HepG2 (cell line): ENCODE measurements around the gene CBLC. TPM values are rescaled to one million over a fixed set of nuclear protein-coding genes. Genes with fewer than 3 reads are reported as not detected.
A peak's percentile ranks its signal among the peaks of the same experiment; 100 is the strongest.

Experiments
- ARNT ChIP-seq: fragments of 450-650 bp; IDR thresholded peaks from 2 replicates; pipeline ENCODE4 v1.6.1; 2017
- GFI1 ChIP-seq: sonication (generic); formaldehyde crosslinking; IDR thresholded peaks from 2 replicates; pipeline ENCODE4 v1.5.0; 2020; ENCODE audit warnings: missing genetic modification reagents, mild to moderate bottlenecking, borderline replicate concordance
- HOXA9 ChIP-seq: sonication (generic); formaldehyde crosslinking; IDR thresholded peaks from 2 replicates; pipeline ENCODE4 v1.8.1; 2022; ENCODE audit warnings: missing genetic modification reagents, mild to moderate bottlenecking, moderate library complexity, borderline replicate concordance
- MXI1 ChIP-seq: IDR thresholded peaks from 3 replicates; pipeline ENCODE4 v1.6.1; 2012; ENCODE audit warnings: low read depth, low read length, inconsistent platforms, borderline replicate concordance
- PHB2 ChIP-seq: fragments of 450-650 bp; IDR thresholded peaks from 2 replicates; pipeline ENCODE4 v1.6.1; 2018; ENCODE audit not compliant: partially characterized antibody
- PHF5A ChIP-seq: IDR thresholded peaks from one replicate; pipeline ENCODE4 v1.6.1; 2018; ENCODE audit warnings: low read depth, missing genetic modification reagents; ENCODE audit not compliant: unreplicated experiment
- POLR2A ChIP-seq, 2 experiments: IDR thresholded peaks; 2 replicates each; pipeline ENCODE4 v1.6.1; 2011; ENCODE audit warnings: low read depth in 2 of 2, low read length in 2 of 2, mild to moderate bottlenecking in 1 of 2, moderate library complexity in 1 of 2; ENCODE audit not compliant: insufficient read depth in 1 of 2
- RARG ChIP-seq: sonication (generic); formaldehyde crosslinking; IDR thresholded peaks from 2 replicates; pipeline ENCODE4 v1.4.0; 2020; ENCODE audit warnings: low read depth, mild to moderate bottlenecking, missing genetic modification reagents
- RNF2 ChIP-seq: fragments of 450-650 bp; conservative IDR thresholded peaks from 2 replicates; pipeline ENCODE4 v1.6.1; 2016; ENCODE audit warnings: low read depth
- SRSF9 ChIP-seq: fragments of 200-400 bp; formaldehyde crosslinking; IDR thresholded peaks from 2 replicates; pipeline ENCODE4 v1.6.1; 2018; ENCODE audit warnings: borderline replicate concordance, mild to moderate bottlenecking, low read depth, low read length; ENCODE audit not compliant: insufficient read depth, poor library complexity, severe bottlenecking
- TEAD3 ChIP-seq: optimal IDR thresholded peaks from 2 replicates; pipeline ENCODE3; 2016; ENCODE audit warnings: borderline replicate concordance
- TOE1 ChIP-seq: sonication (generic); formaldehyde crosslinking; IDR thresholded peaks from 2 replicates; pipeline ENCODE4 v1.4.0; 2020; ENCODE audit warnings: mild to moderate bottlenecking, missing genetic modification reagents
- ZBTB38 ChIP-seq: sonication (generic); formaldehyde crosslinking; IDR thresholded peaks from 2 replicates; pipeline ENCODE4 v1.5.1; 2020; ENCODE audit warnings: mild to moderate bottlenecking, missing genetic modification reagents
- ZNF232 ChIP-seq: sonication (generic); formaldehyde crosslinking; IDR thresholded peaks from 2 replicates; pipeline ENCODE4 v1.4.0; 2020; ENCODE audit warnings: missing genetic modification reagents, borderline replicate concordance
- ZNF333 ChIP-seq: sonication (generic); formaldehyde crosslinking; IDR thresholded peaks from 2 replicates; pipeline ENCODE4 v1.4.0; 2020; ENCODE audit warnings: mild to moderate bottlenecking, missing genetic modification reagents, borderline replicate concordance
- ZNF382 ChIP-seq: sonication (generic); formaldehyde crosslinking; IDR thresholded peaks from 2 replicates; pipeline ENCODE4 v1.5.0; 2020; ENCODE audit warnings: missing genetic modification reagents, mild to moderate bottlenecking, borderline replicate concordance
- ZNF430 ChIP-seq: sonication (generic); formaldehyde crosslinking; IDR thresholded peaks from 2 replicates; pipeline ENCODE4 v1.9.0; 2021; ENCODE audit warnings: mild to moderate bottlenecking, missing genetic modification reagents
- ZNF468 ChIP-seq: sonication (generic); formaldehyde crosslinking; IDR thresholded peaks from 2 replicates; pipeline ENCODE4 v1.8.0; 2022; ENCODE audit warnings: mild to moderate bottlenecking, moderate library complexity, missing genetic modification reagents
- ZNF543 ChIP-seq: sonication (generic); formaldehyde crosslinking; IDR thresholded peaks from 2 replicates; pipeline ENCODE4 v1.4.0; 2020; ENCODE audit warnings: mild to moderate bottlenecking, missing genetic modification reagents
- ZNF557 ChIP-seq: sonication (generic); formaldehyde crosslinking; IDR thresholded peaks from 2 replicates; pipeline ENCODE4 v1.4.0; 2020; ENCODE audit warnings: missing genetic modification reagents
- ZNF564 ChIP-seq: sonication (generic); formaldehyde crosslinking; IDR thresholded peaks from 2 replicates; pipeline ENCODE4 v1.8.1; 2023; ENCODE audit warnings: mild to moderate bottlenecking, missing genetic modification reagents
- ZNF629 ChIP-seq: sonication (generic); formaldehyde crosslinking; conservative IDR thresholded peaks from 2 replicates; pipeline ENCODE4 v1.5.0; 2020; ENCODE audit warnings: missing genetic modification reagents
- ZNF761 ChIP-seq: sonication (generic); formaldehyde crosslinking; conservative IDR thresholded peaks from 2 replicates; pipeline ENCODE4 v1.4.0; 2020; ENCODE audit warnings: mild to moderate bottlenecking, missing genetic modification reagents
- ZNF790 ChIP-seq: sonication (generic); formaldehyde crosslinking; IDR thresholded peaks from 2 replicates; pipeline ENCODE4 v1.8.0; 2022; ENCODE audit warnings: missing genetic modification reagents, mild to moderate bottlenecking, borderline replicate concordance
- polyA plus RNA-seq, 8 experiments: library from polyadenylated mRNA; depleted of rRNA in 3 of 8; stranded (reverse) in 7 of 8; unstranded in 1 of 8; fragments of >200 nt; fragmentation: Illumina TruSeq in 4 of 8; extraction: Trizol in 4 of 8; gene quantifications; 2 replicates each; pipeline versions ENCODE4 v1.2.1 to v1.2.3, GENCODE V29; 2011 to 2016; ENCODE audit warnings: low read depth in 4 of 8, missing spikeins in 1 of 8, mixed read lengths in 1 of 8; ENCODE audit not compliant: insufficient read depth in 1 of 8
- total RNA-seq, 5 experiments: library from RNA; depleted of rRNA; stranded (reverse); fragments of >200 nt; fragmentation: Illumina TruSeq; extraction: Trizol; gene quantifications; 2 replicates each; pipeline ENCODE4 v1.2.3, GENCODE V29; 2016; ENCODE audit warnings: low read depth in 1 of 5
- TF ChIP-seq, protein P1 (sequence below): IDR thresholded peaks from 2 replicates; pipeline ENCODE4 v1.6.1; 2016; ENCODE audit warnings: low read depth, control low read depth
- TF ChIP-seq, protein P2 (sequence below): sonication (generic); formaldehyde crosslinking; IDR thresholded peaks from 2 replicates; pipeline ENCODE4 v1.4.0; 2020; ENCODE audit warnings: mild to moderate bottlenecking, missing genetic modification reagents
- TF ChIP-seq, protein P3 (sequence below): sonication (generic); formaldehyde crosslinking; IDR thresholded peaks from 2 replicates; pipeline ENCODE4 v1.4.0; 2020; ENCODE audit warnings: mild to moderate bottlenecking, low read depth, missing genetic modification reagents
- TF ChIP-seq, protein P4 (sequence below): sonication (generic); formaldehyde crosslinking; IDR thresholded peaks from 2 replicates; pipeline ENCODE4 v1.5.0; 2020; ENCODE audit warnings: missing genetic modification reagents

The CBLC gene
- total and polyA plus RNA-seq, 2 of the 13 experiments (the other 11 are each of a cell fraction or from before 2014, with no cell fraction given), result 1.8 to 2.6 TPM

DNA sequence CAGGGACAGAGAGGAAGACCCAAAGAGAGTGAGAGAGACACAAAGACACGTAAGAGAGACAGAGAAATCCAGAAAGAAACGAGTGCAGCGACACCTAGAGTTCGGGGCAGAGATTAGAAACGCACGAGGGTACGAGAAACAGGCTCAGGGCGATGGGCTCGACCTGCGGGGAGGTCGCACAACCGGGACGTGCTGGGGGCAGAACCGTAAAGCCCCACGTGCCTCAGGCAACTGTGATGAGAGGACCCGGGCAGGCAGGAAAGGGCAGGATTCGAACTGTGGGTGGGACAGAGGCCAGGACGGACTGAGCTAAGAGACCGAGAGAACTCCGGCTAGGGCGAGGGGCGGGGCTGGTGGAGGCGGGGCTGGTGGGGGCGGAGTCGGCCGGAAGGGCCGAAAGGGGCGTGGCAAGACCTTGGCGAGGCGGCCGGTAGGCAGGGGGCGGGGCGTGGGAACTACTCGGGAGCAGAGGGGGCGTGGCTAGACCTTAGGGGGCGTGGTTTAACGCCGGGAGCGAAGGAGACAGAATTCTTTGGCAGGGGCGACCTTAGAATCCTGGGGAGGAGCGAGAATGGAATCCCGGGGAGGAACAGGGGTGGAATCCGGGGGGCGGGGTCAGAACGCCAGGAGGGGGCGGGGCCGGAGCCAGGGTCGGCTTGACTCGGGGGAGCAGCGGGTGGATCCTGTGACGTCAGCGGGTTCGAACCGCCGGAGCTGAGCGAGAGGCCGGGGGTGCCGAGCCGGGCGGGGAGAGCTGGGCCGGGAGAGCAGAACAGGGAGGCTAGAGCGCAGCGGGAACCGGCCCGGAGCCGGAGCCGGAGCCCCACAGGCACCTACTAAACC is 68.1 kb downstream of the CBLC start, which contains the start of gene NECTIN2 (continued):
- TF ChIP-seq SRSF9 (no peak), ZBTB38 (CRISPR knock-in tag) (no peak), GFI1 (CRISPR knock-in tag) (0 out of 2 replicates have a peak, but pooled peaks have one; percentile 27), ZNF761 (CRISPR knock-in tag) (no peak), ZNF629 (no peak), ZNF232 (no peak), ZNF382 (CRISPR knock-in tag) (no peak), POLR2A (IDR thresholded peaks at IDR 0.05; ENCODE audit: insufficient read depth in 1 of 2, low read depth in 2 of 2, low read length in 2 of 2) (peak; percentile 62 to 87), ZNF430 (CRISPR knock-in tag) (peak; percentile 83), PHF5A (CRISPR knock-in tag) (no peak), MXI1 (peak; percentile 82; the same call in 1 of the 3 replicates), RARG (no peak), RNF2 (no peak), ZNF564 (CRISPR knock-in tag) (no peak), ZNF333 (no peak), ZNF468 (CRISPR knock-in tag) (no peak), PHB2 (no peak), TOE1 (CRISPR knock-in tag) (no peak), ARNT (no peak), TEAD3 (CRISPR knock-in tag) (peak; percentile 31), HOXA9 (no peak), ZNF557 (CRISPR knock-in tag) (no peak), ZNF790 (no peak), ZNF543 (CRISPR knock-in tag) (no peak)
- TF ChIP-seq, protein P1, sequence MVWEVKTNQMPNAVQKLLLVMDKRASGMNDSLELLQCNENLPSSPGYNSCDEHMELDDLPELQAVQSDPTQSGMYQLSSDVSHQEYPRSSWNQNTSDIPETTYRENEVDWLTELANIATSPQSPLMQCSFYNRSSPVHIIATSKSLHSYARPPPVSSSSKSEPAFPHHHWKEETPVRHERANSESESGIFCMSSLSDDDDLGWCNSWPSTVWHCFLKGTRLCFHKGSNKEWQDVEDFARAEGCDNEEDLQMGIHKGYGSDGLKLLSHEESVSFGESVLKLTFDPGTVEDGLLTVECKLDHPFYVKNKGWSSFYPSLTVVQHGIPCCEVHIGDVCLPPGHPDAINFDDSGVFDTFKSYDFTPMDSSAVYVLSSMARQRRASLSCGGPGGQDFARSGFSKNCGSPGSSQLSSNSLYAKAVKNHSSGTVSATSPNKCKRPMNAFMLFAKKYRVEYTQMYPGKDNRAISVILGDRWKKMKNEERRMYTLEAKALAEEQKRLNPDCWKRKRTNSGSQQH (CRISPR knock-in tag), result 0 out of 2 replicates have a peak, but pooled peaks have one; percentile 32
- TF ChIP-seq, protein P2, sequence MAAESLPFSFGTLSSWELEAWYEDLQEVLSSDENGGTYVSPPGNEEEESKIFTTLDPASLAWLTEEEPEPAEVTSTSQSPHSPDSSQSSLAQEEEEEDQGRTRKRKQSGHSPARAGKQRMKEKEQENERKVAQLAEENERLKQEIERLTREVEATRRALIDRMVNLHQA (CRISPR knock-in tag), result no peak
- TF ChIP-seq, protein P3, sequence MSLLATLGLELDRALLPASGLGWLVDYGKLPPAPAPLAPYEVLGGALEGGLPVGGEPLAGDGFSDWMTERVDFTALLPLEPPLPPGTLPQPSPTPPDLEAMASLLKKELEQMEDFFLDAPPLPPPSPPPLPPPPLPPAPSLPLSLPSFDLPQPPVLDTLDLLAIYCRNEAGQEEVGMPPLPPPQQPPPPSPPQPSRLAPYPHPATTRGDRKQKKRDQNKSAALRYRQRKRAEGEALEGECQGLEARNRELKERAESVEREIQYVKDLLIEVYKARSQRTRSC (CRISPR knock-in tag), result no peak
- TF ChIP-seq, protein P4, sequence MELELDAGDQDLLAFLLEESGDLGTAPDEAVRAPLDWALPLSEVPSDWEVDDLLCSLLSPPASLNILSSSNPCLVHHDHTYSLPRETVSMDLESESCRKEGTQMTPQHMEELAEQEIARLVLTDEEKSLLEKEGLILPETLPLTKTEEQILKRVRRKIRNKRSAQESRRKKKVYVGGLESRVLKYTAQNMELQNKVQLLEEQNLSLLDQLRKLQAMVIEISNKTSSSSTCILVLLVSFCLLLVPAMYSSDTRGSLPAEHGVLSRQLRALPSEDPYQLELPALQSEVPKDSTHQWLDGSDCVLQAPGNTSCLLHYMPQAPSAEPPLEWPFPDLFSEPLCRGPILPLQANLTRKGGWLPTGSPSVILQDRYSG (CRISPR knock-in tag), result no peak
